Upper lobe of left lung (tissue), 4 donors: ENCODE results near the gene CEP68.

Experiments used
- CTCF ChIP-seq, 6 experiments: fragments of 450-650 bp in 4 of 6; fragments of 200-600 bp in 2 of 6; sonication (generic) in 2 of 6; IDR thresholded peaks; one replicate each; pipeline ENCODE4 v1.5.1; 2016 to 2019; ENCODE audit warnings: antibody characterized with exemption in 6 of 6
- POLR2A ChIP-seq, 4 donors: fragments of 450-650 bp; IDR thresholded peaks; one replicate each; pipeline ENCODE4 v1.5.1; 2016 to 2017; ENCODE audit warnings: antibody characterized with exemption in 4 of 4, mild to moderate bottlenecking in 2 of 4

GRCh38 chr2:65092791-65093190 is 36.6 kb downstream of the CEP68 start:
- no peak for TF ChIP-seq CTCF (IDR thresholded peaks at IDR 0.05)
- no peak for TF ChIP-seq POLR2A (IDR thresholded peaks at IDR 0.05)
